Transverse colon (tissue), 4 donors: ENCODE results near the gene SENP2. TPM values are rescaled to one million over a fixed set of nuclear protein-coding genes. Genes with fewer than 3 reads are reported as not detected.

Source experiments
- DNase-seq: peaks from one replicate; pipeline ENCODE4 v3.0.0-alpha.2; 2019
- H3K27ac ChIP-seq, 4 donors: fragments of 200-600 bp; sonication (generic); 2 replicates each; pipeline ENCODE4 v1.5.1; 2016 to 2018; ENCODE audit warnings: inconsistent platforms in 4 of 4
- H3K27me3 ChIP-seq: fragments of 200-600 bp; sonication (generic); 2 replicates; pipeline ENCODE4 v1.5.1; 2017; ENCODE audit warnings: inconsistent platforms
- H3K36me3 ChIP-seq, 4 donors: fragments of 200-600 bp; sonication (generic); 2 replicates each; pipeline ENCODE4 v1.5.1; 2017 to 2019; ENCODE audit warnings: inconsistent platforms in 4 of 4
- H3K4me1 ChIP-seq, 4 donors: fragments of 200-600 bp; sonication (generic); 2 replicates each; pipeline ENCODE4 v1.5.1; 2017 to 2020; ENCODE audit warnings: inconsistent platforms in 4 of 4
- H3K4me3 ChIP-seq, 4 donors: fragments of 200-600 bp; sonication (generic); 1 replicate in 1 of 4; 2 replicates in 3 of 4; pipeline versions ENCODE4 v1.5.1 to v1.6.1; 2017 to 2019; ENCODE audit warnings: inconsistent platforms in 4 of 4
- H3K9me3 ChIP-seq, 2 donors: fragments of 200-600 bp; sonication (generic); 2 replicates each; pipeline ENCODE4 v1.5.1; 2017 to 2019; ENCODE audit warnings: inconsistent platforms in 2 of 2
- EP300 ChIP-seq: sonication (generic); formaldehyde crosslinking; IDR thresholded peaks from one replicate; pipeline ENCODE4 v1.6.1; 2017; ENCODE audit warnings: antibody characterized with exemption, low read depth
- POLR2A ChIP-seq: fragments of 450-650 bp; IDR thresholded peaks from one replicate; pipeline ENCODE4 v1.6.1; 2016; ENCODE audit warnings: antibody characterized with exemption, mild to moderate bottlenecking, moderate library complexity
- POLR2AphosphoS5 ChIP-seq, 3 donors: sonication (generic); formaldehyde crosslinking; IDR thresholded peaks; one replicate each; pipeline ENCODE4 v1.6.1; 2016; ENCODE audit warnings: antibody characterized with exemption in 3 of 3
- WGBS, 2 donors: methylation state at CpG; one replicate each; pipeline ENCODE4 v1.1.5; 2018; ENCODE audit warnings: low coverage in 1 of 2; 5-methylcytosine and 5-hydroxymethylcytosine counted together
- in situ Hi-C, 4 donors: fragments of 200-750 bp; cut with MboI; loops; one replicate each; pipeline versions ENCODE4 v1.15.0 to v1.15.1; 2017; ENCODE audit warnings: low sequenced_read_pairs in 3 of 4, low pct_ligation_motif_present in 1 of 4, low pct_unique_long_range_greater_than_20kb in 1 of 4
- intact Hi-C: fragments of 100-400 bp; cut with DNase I; formaldehyde crosslinking; loops from one replicate; pipeline ENCODE4 v1.15.1; 2023; ENCODE audit warnings: low total_unique reads
- total RNA-seq, 4 donors: library from RNA; depleted of rRNA; stranded (reverse); fragments of >200 nt; gene quantifications; one replicate each; pipeline ENCODE4 v1.1.0, GENCODE V29; 2016
- TF ChIP-seq, protein P1 (sequence below), 5 experiments: fragments of 200-600 bp in 3 of 5; fragments of 450-650 bp in 2 of 5; sonication (generic) in 3 of 5; IDR thresholded peaks; 1 replicate in 2 of 5; 2 replicates in 3 of 5; pipeline ENCODE4 v1.5.1; 2016 to 2017; ENCODE audit warnings: antibody characterized with exemption in 5 of 5, inconsistent platforms in 3 of 5, mild to moderate bottlenecking in 2 of 5, moderate library complexity in 1 of 5

Gene SENP2
- total RNA-seq, 4 donors from 2014 or later, result 4.0 to 28.4 (median 18.4) TPM

DNA sequence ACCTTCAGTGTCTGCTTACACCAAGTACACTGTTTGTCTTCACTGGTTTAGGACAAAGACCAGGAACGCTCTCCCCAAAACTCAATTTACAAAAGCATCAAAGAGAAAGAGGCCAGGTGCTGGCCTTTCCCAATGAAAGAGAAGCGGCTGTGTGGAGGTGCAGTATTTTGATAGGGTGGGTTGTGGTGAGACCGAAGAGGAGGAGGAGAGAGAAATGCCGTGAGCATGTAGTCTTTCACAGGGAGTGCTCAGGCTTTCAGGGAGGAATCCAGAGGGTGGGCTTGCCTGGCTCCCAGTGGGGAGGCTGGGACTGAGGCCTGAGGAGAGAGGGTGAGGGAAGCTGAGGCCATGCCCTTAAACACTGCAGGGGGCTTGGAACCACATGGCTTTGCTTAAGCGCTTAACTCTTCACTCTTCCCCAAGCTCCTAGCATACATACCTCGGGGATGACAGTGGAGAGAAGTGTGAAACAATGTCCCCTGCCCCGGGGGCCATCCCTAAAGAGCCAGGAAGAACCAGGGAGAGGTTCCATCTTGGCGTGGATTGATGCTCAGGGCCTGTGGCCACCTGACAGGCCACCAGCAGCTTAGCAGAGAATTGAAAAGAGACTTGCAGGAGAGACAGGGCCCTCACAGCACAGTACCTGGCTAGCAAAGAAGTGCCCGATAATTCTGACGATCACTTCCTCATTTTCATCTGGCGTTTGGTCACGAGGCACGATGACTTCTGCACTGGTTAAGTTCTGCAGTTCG, 60.5 kb downstream of the SENP2 start:
- Histone ChIP-seq H3K4me3 (no peak overlapping the region), H3K27me3 (no peaks in the 10 kb centered on the region), H3K9me3 (no peaks in the 10 kb centered on the region), H3K36me3 (no peaks in the 10 kb centered on the region), H3K4me1 (no peaks in the 10 kb centered on the region), H3K27ac (no peak overlapping the region)
- intact Hi-C loops, result no loop called here
- in situ Hi-C loops, result no loop called here
- DNase-seq, result no peak
- WGBS, 2 donors, result 73 to 95% methylated on average over 9 to 14 of the region's 14 CpGs
- TF ChIP-seq POLR2A, result no peak
- no peak for TF ChIP-seq EP300
- TF ChIP-seq POLR2AphosphoS5 (IDR thresholded peaks at IDR 0.05), result no peak
- TF ChIP-seq, protein P1, sequence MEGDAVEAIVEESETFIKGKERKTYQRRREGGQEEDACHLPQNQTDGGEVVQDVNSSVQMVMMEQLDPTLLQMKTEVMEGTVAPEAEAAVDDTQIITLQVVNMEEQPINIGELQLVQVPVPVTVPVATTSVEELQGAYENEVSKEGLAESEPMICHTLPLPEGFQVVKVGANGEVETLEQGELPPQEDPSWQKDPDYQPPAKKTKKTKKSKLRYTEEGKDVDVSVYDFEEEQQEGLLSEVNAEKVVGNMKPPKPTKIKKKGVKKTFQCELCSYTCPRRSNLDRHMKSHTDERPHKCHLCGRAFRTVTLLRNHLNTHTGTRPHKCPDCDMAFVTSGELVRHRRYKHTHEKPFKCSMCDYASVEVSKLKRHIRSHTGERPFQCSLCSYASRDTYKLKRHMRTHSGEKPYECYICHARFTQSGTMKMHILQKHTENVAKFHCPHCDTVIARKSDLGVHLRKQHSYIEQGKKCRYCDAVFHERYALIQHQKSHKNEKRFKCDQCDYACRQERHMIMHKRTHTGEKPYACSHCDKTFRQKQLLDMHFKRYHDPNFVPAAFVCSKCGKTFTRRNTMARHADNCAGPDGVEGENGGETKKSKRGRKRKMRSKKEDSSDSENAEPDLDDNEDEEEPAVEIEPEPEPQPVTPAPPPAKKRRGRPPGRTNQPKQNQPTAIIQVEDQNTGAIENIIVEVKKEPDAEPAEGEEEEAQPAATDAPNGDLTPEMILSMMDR (IDR thresholded peaks at IDR 0.05), result no peak

DNA sequence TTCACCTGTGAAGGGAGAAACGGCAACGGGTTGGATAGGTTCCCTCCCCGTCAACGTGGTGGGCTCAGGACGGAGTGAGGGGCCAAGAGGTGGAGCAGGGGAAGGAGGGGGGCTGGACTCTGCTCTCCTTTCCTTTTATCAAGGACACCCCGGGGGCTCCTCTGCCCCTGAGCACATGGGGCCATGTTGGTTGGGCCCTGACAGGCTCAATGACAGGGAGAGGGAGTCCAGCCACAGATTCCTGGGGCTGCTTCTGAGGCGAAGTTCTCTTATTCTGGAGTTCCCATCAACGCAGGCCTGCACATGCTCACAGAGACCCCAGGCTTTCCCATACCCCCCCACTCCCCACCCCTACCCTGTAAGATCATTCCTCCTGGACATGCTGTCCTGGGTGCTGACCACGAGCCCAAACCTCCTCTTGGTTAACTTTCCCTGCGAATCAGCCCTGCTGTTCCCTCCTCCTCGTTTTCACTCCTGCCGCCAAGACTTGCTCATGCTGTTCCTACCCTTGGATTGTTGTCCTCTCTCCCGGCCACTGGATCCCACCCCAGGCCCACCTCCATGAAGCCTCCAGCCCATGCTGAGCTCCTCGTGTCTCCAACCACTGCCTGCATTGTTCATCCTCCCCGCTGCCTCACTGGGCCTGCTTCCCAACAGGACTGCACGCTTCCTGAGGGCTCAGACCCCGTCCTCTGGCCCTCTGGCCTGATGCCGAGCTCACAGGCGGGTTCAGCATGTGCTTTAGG, 61.2 kb downstream of the SENP2 start:
- Histone ChIP-seq H3K4me3 (no peak overlapping the region), H3K36me3 (no peaks in the 10 kb centered on the region), H3K27ac (no peak overlapping the region), H3K9me3 (no peaks in the 10 kb centered on the region), H3K4me1 (no peaks in the 10 kb centered on the region), H3K27me3 (no peaks in the 10 kb centered on the region)
- in situ Hi-C loops (no loop called here), intact Hi-C loops (no loop called here)
- no peak for DNase-seq
- TF ChIP-seq, protein P1 (IDR thresholded peaks at IDR 0.05), result no peak
- TF ChIP-seq EP300 (no peak), POLR2A (no peak), POLR2AphosphoS5 (IDR thresholded peaks at IDR 0.05) (no peak)
- WGBS, 2 donors, result 89 to 97% methylated on average over 6 to 19 of the region's 19 CpGs

DNA sequence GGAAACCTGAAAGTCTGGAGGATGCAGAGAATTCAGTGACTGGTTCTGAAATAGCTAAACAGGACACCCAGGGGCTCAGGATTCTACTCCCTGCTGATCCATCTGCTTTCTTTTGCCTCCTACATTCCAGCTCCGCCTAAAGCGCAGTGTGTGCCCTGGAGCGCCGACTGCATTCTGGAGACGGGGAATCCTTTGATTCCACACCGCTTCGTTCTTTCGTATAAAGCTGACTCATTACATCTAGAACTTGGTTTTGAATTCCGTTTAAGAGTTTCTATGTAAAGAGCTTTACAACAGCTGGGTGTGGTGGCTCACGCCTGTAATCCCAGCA, 61.8 kb downstream of the SENP2 start:
- intact Hi-C loops, result no loop called here
- in situ Hi-C loops, result no loop called here
- no peaks in the 10 kb centered on the region for H3K27me3 ChIP-seq
- H3K36me3 ChIP-seq, result no peaks in the 10 kb centered on the region
- H3K27ac ChIP-seq, result no peak overlapping the region
- no peak overlapping the region for H3K4me3 ChIP-seq
- DNase-seq, result no peak
- no peaks in the 10 kb centered on the region for H3K4me1 ChIP-seq
- no peaks in the 10 kb centered on the region for H3K9me3 ChIP-seq
- TF ChIP-seq POLR2AphosphoS5 (IDR thresholded peaks at IDR 0.05) (no peak), POLR2A (no peak), EP300 (no peak)
- TF ChIP-seq, protein P1 (IDR thresholded peaks at IDR 0.05), result no peak
- WGBS, 2 donors, result 92% methylated on average over 8 to 10 of the region's 10 CpGs

DNA sequence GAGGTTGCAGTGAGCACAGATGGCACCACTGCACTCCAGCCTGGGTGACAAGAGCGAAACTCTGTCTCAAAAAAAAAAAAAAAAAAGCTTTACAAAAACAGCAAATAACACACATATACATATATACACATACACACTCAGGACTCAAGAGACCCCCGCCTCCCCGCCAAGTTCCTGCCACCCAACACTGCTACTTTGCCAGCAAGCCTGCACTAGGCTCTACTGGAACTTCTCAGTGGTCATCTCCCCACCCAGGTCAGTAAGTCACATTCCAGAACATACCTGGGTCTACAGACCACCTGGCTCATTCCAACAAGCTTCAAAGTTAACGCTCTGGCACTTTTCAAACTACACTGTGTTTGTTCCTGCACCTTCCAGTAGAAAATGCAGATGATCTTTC, 62.3 kb downstream of the SENP2 start:
- H3K27ac ChIP-seq, result no peak overlapping the region
- DNase-seq, result no peak
- no peaks in the 10 kb centered on the region for H3K9me3 ChIP-seq
- in situ Hi-C loops, result no loop called here
- 83 to 98% methylated on average over 3 to 4 of the region's 4 CpGs for WGBS, 2 donors
- no peaks in the 10 kb centered on the region for H3K36me3 ChIP-seq
- no peaks in the 10 kb centered on the region for H3K4me1 ChIP-seq
- intact Hi-C loops, result no loop called here
- TF ChIP-seq POLR2A, result no peak
- TF ChIP-seq, protein P1 (IDR thresholded peaks at IDR 0.05), result no peak
- no peak for TF ChIP-seq EP300
- no peak for TF ChIP-seq POLR2AphosphoS5 (IDR thresholded peaks at IDR 0.05)
- H3K4me3 ChIP-seq, result no peak overlapping the region
- H3K27me3 ChIP-seq, result no peaks in the 10 kb centered on the region
